Ovary (tissue), 9 donors: Measurements from ENCODE around the gene ARID4A. TPM values are rescaled to one million over a fixed set of nuclear protein-coding genes. Genes with fewer than 3 reads are reported as not detected.

Experiments
- DNase-seq, 5 donors: peaks; one replicate each; pipeline ENCODE4 v3.0.0-alpha.2; 2019 to 2020
- H3K27ac ChIP-seq, 2 donors: fragments of 200-600 bp; one replicate each; pipeline versions ENCODE4 v1.5.1 to v1.8.0; 2019 to 2022
- H3K27me3 ChIP-seq: fragments of 200-600 bp; one replicate; pipeline ENCODE4 v1.8.0; 2022
- H3K36me3 ChIP-seq: fragments of 200-600 bp; sonication (generic); one replicate; pipeline ENCODE4 v1.5.1; 2019
- H3K4me1 ChIP-seq: one replicate; pipeline ENCODE4 v1.8.1; 2013; ENCODE audit warnings: mild to moderate bottlenecking, moderate library complexity; ENCODE audit not compliant: insufficient read depth
- H3K4me3 ChIP-seq: fragments of 200-600 bp; sonication (generic); one replicate; pipeline ENCODE4 v1.5.1; 2017
- H3K9me3 ChIP-seq, 2 donors: fragments of 200-600 bp in 1 of 2; sonication (generic) in 1 of 2; one replicate each; pipeline versions ENCODE4 v1.5.1 to v1.8.1; 2013 to 2019; ENCODE audit warnings: mild to moderate bottlenecking in 1 of 2, moderate library complexity in 1 of 2
- CTCF ChIP-seq, 3 donors: fragments of 450-650 bp in 2 of 3; fragments of 200-600 bp in 1 of 3; IDR thresholded peaks; one replicate each; pipeline versions ENCODE4 v1.5.1 to v1.8.0; 2016 to 2022; ENCODE audit warnings: antibody characterized with exemption in 3 of 3, mild to moderate bottlenecking in 1 of 3
- EP300 ChIP-seq: sonication (generic); formaldehyde crosslinking; IDR thresholded peaks from one replicate; pipeline ENCODE4 v1.6.1; 2017; ENCODE audit warnings: antibody characterized with exemption
- POLR2A ChIP-seq: fragments of 450-650 bp; IDR thresholded peaks from one replicate; pipeline ENCODE4 v1.6.1; 2017; ENCODE audit warnings: antibody characterized with exemption, mild to moderate bottlenecking, moderate library complexity
- WGBS, 3 donors: extraction: QIAGEN DNeasy Blood & Tissue Kit in 1 of 3; methylation state at CpG; one replicate each; pipeline versions ENCODE4 v1.1.5 to v1.1.7; 2013 to 2017; 5-methylcytosine and 5-hydroxymethylcytosine counted together
- intact Hi-C, 4 donors: fragments of 100-400 bp; cut with DNase I; formaldehyde crosslinking; loops; one replicate each; pipeline versions ENCODE4 v1.11.0 to v1.15.1; 2022 to 2023
- polyA plus RNA-seq, 2 donors: library from polyadenylated mRNA; stranded (reverse); fragments of 200-250 nt in 1 of 2; fragments of 350-450 nt in 1 of 2; fragmentation: Illumina TruSeq in 1 of 2; extraction: RNeasy Lipid Tissue Mini Kit (QIAGEN cat#74804) in 1 of 2; gene quantifications; one replicate each; pipeline ENCODE4 v1.2.3, GENCODE V29; 2013 to 2014
- total RNA-seq, 7 donors: library from RNA; depleted of rRNA in 2 of 7; stranded (reverse); fragments of >200 nt in 2 of 7; fragmentation: NEBNext Ultra II Directional in 3 of 7; extraction: Animal tissue kit (Norgen Biotek cat#: 25700) in 3 of 7; gene quantifications; one replicate each; pipeline versions ENCODE4 v1.1.0 to v1.2.4, GENCODE V29; 2016 to 2023
- donor health status: DM: no; HTN: no; CAD: no; lungs with moderate emphysema.
- donor health status: DM: no; HTN: no; CAD: no.
- donor health status: Bipolar disorder and iron deficiency.
- donor health status: DM: yes; HTN: yes; CAD: no.
- donor health status: DM: no; HTN: no; CAD: no.
- donor health status: DM: yes; HTN: yes; CAD: no.

Gene ARID4A
- total and polyA plus RNA-seq, 9 donors = 10.1 to 29.2 (median 23.9) TPM

- no peak for DNase-seq
- TF ChIP-seq EP300 = no peak
- TF ChIP-seq CTCF (IDR thresholded peaks at IDR 0.05) = no peak
- no peak for TF ChIP-seq POLR2A
- 94 to 95% (median 94%) methylated on average over 8 of the region's 8 CpGs for WGBS, 3 donors
- Histone ChIP-seq H3K4me1 (peaks cover 4% of the 10 kb centered on the region), H3K27me3 (no peaks in the 10 kb centered on the region), H3K36me3 (no peaks in the 10 kb centered on the region), H3K9me3 (no peaks in the 10 kb centered on the region), H3K4me3 (no peak overlapping the region), H3K27ac (no peak overlapping the region)
- intact Hi-C loops = no loop called here
Measured at GRCh38 chr14:58278177-58278576, 20.2 kb upstream of the ARID4A start.

GRCh38 chr14:58280954-58281787 is 17.2 kb upstream of the ARID4A start:
- Histone ChIP-seq H3K4me3 (no peak overlapping the region), H3K9me3 (no peaks in the 10 kb centered on the region), H3K4me1 (peaks cover 4% of the 10 kb centered on the region), H3K36me3 (no peaks in the 10 kb centered on the region), H3K27me3 (no peaks in the 10 kb centered on the region), H3K27ac (peak overlapping the region in 1 of 2 donors; percentile 13)
- WGBS, 3 donors = 1 to 2% (median 1%) methylated on average over 4 of the region's 4 CpGs
- intact Hi-C loops = no loop called here
- DNase-seq = no peak
- TF ChIP-seq EP300 = no peak
- TF ChIP-seq POLR2A = no peak
- no peak for TF ChIP-seq CTCF (IDR thresholded peaks at IDR 0.05)

DNA sequence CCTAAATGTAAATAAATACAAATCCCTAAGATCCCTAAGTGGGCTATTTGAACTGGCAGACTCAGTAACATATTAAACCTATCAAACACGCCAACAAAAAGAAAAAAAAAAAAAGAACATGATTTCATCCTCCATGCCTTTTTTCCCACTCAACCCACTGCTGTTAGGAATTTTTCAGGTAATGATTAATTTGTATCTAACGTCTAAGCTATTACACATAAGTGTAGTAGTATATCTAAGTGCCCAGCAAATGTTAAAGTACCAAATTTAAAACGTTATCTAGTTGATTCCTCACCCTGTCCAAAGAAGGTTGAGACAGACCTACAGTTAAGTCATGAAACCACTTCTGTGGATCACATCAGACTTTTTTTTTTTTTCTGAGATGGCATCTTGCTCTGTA is 16.4 kb upstream of the ARID4A start:
- no peaks in the 10 kb centered on the region for H3K27me3 ChIP-seq
- intact Hi-C loops = no loop called here
- TF ChIP-seq EP300 = no peak
- TF ChIP-seq CTCF (IDR thresholded peaks at IDR 0.05) = no peak
- no peak for TF ChIP-seq POLR2A
- H3K4me1 ChIP-seq = peaks cover 6% of the 10 kb centered on the region
- WGBS, 3 donors = 51 to 59% (median 56%) methylated on average over 3 of the region's 3 CpGs
- DNase-seq = no peak
- no peaks in the 10 kb centered on the region for H3K9me3 ChIP-seq
- no peaks in the 10 kb centered on the region for H3K36me3 ChIP-seq
- H3K27ac ChIP-seq = peak overlapping the region in 1 of 2 donors; percentile 13
- no peak overlapping the region for H3K4me3 ChIP-seq

GRCh38 chr14:58282925-58283593 is 15.3 kb upstream of the ARID4A start:
- H3K4me3 ChIP-seq = no peak overlapping the region
- no peaks in the 10 kb centered on the region for H3K9me3 ChIP-seq
- no peak for DNase-seq
- intact Hi-C loops = no loop called here
- H3K36me3 ChIP-seq = no peaks in the 10 kb centered on the region
- no peaks in the 10 kb centered on the region for H3K27me3 ChIP-seq
- TF ChIP-seq POLR2A (no peak), EP300 (no peak), CTCF (IDR thresholded peaks at IDR 0.05) (no peak)
- WGBS, 3 donors = 59 to 63% (median 62%) methylated on average over 4 of the region's 4 CpGs
- no peak overlapping the region for H3K27ac ChIP-seq
- peaks cover 6% of the 10 kb centered on the region for H3K4me1 ChIP-seq
